Posterior vena cava (tissue), 2 donors: Measurements from ENCODE around the gene IKZF2. TPM values are rescaled to one million over a fixed set of nuclear protein-coding genes. Genes with fewer than 3 reads are reported as not detected.

Experiments used
- DNase-seq: peaks from one replicate; pipeline ENCODE4 v3.0.0-alpha.2; 2020; ENCODE audit warnings: low spot score
- intact Hi-C, 2 donors: fragments of 100-400 bp; cut with DNase I; formaldehyde crosslinking; loops; one replicate each; pipeline versions ENCODE4 v1.14.1 to v1.14.2; 2022 to 2023
- total RNA-seq, 2 donors: library from RNA; stranded (reverse); fragmentation: NEBNext Ultra II Directional; extraction: Animal tissue kit (Norgen Biotek cat#: 25700); gene quantifications; one replicate each; pipeline ENCODE4 v1.2.1, GENCODE V29; 2021
- donor health status: DM: yes; HTN: yes; CAD: no.
- donor health status: DM: yes; HTN: yes; CAD: no.

IKZF2 gene
- total RNA-seq, 2 donors from 2014 or later = 7.3 to 8.8 TPM

- DNase-seq = no peak
- intact Hi-C loops = no loop called here
Measured at GRCh38 chr2:213016166-213016983, 135.0 kb downstream of the IKZF2 start.

GRCh38 chr2:213015387-213016165 is 135.8 kb downstream of the IKZF2 start:
- intact Hi-C loops = no loop called here

DNA sequence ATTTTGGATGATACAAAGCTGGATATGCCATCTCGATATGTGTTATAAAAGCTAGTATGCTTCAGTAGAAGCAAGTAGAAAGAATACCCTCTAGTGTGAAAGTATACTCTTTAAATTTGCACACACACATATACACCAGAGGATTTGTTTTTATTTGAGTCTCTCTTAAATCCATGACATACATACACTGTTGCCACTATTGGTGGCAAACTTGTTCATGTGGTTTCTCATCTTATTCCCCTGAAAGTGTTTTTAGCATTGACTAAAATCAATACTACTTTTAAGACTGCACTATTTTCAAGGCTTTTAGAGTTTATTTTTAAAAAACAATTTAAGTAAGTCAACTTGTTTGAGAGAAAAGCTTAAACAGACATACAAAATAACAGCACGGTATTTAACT is 137.4 kb downstream of the IKZF2 start:
- no peak for DNase-seq
- intact Hi-C loops = no loop called here

More at GRCh38 chr2:213015387-213016165, 135.8 kb downstream of the IKZF2 start:
- DNase-seq = no peak

GRCh38 chr2:213011505-213011904 is 139.9 kb downstream of the IKZF2 start:
- intact Hi-C loops = no loop called here
- DNase-seq = no peak

GRCh38 chr2:213010106-213010779 is 141.2 kb downstream of the IKZF2 start:
- intact Hi-C loops = no loop called here

GRCh38 chr2:213007290-213007838 is 144.0 kb downstream of the IKZF2 start:
- DNase-seq = no peak
- intact Hi-C loops = no loop called here

More at GRCh38 chr2:213010106-213010779, 141.2 kb downstream of the IKZF2 start:
- DNase-seq = no peak

- no peak for DNase-seq
- intact Hi-C loops = no loop called here
Measured at GRCh38 chr2:213004197-213004821, 147.1 kb downstream of the IKZF2 start.

GRCh38 chr2:213002383-213002782 is 149.0 kb downstream of the IKZF2 start:
- no peak for DNase-seq
- intact Hi-C loops = no loop called here

DNA sequence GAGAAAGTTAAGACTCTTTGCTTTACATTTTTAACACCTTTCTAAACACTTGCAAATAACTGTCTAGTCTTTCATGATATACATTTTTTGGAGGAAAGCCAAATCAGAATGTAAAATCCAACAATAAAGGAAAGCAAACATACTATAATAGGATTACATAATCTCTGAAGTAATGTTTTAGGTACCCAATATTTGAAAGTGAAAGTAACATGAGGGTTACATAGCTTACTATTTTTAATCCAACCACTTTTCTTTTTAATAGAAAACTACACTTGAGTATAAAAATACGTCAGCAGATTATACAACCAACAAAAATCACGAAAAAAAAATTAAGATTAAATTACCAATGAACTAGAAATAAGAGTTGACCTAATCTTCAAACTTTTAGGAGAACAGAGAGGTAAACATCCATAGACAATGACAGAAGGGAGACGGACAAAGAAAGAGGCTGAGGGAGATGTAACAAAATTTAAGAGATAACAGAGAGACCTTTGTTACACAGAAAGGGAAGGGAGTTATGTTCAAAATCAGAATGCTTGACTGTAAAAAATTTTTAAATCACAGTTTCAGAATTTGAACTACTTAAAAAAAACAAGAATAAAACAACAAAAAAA is 150.0 kb downstream of the IKZF2 start:
- intact Hi-C loops = no loop called here

DNA sequence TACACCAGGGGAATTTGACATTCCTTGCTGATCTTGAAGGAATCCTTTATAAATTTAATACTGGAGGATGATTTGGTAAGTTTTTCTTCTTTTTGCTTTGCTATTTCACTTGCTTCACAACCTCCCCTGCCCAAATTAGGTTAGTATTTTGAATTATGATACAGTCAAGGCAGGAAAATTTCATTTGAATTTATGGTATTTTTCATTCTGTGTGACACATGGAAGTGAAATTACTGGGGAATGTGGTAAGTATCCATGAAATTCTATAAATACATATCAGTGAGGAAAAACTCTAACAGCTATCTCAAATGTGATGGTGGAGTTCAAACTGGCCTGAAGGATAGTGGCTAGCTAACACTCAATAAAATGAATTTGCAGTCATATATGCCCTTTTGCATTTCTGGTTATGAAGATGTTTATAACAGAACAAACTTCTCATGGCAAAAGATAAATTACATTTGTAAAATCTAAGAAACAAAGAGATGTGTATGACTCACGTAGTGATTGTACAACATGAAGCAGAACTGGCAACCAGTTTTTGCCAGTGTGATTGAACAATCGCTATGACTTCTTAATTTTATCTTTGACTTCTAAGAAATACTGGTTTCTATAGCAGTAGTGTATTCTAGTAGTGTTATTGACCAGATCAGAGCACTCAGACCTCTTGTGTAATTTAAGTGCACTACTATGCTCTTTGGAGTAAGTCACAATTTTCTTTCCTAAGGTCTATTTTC is 152.6 kb downstream of the IKZF2 start:
- intact Hi-C loops = no loop called here
- DNase-seq = no peak

More for the DNA sequence above, 150.0 kb downstream of the IKZF2 start:
- DNase-seq = no peak

- no peak for DNase-seq
- intact Hi-C loops = no loop called here
Measured at GRCh38 chr2:212997526-212998020, 153.8 kb downstream of the IKZF2 start.

DNA sequence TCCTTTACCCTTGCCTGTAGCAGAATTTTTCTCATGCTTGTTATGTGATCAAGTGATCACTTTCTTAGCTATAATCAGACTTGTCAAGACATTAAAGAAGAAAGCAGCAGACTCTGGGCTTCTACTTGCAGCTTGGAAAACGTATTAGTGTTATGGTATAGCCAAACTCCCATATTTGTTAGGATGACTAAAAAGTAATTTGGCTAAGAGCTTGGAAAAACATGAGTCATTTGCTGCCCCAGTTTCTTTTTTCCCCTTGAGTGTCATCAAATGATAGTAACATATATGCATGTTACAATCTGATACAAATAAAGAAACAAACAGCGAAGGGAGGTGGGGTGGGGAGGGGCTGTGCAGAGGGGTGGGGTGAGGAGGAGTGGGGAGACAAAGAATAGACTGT is 155.5 kb downstream of the IKZF2 start:
- intact Hi-C loops = no loop called here
- DNase-seq = no peak

- no peak for DNase-seq
- intact Hi-C loops = no loop called here
Measured at GRCh38 chr2:212994976-212995375, 156.4 kb downstream of the IKZF2 start.

- intact Hi-C loops = no loop called here
- no peak for DNase-seq
Measured at GRCh38 chr2:212991120-212991519, 160.3 kb downstream of the IKZF2 start.

DNA sequence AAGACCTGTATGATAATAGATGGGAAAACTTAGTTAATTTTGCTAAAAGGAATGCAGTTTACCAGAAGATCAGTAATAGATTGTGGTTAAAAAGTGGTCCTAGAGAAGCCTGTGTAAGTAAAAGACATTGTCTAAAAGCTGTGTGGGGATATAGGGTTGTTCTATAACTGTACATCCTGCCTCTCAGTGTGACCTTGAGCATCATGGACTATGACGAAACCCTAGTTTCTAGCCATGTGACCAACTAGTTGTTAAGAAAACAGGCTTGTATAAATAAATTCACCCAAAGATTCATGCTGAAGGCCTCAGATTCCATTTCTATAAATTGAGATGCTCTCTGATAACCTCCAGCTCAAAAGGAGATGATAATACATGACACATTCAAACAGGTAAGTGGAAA is 160.7 kb downstream of the IKZF2 start:
- intact Hi-C loops = no loop called here
- DNase-seq = no peak

DNA sequence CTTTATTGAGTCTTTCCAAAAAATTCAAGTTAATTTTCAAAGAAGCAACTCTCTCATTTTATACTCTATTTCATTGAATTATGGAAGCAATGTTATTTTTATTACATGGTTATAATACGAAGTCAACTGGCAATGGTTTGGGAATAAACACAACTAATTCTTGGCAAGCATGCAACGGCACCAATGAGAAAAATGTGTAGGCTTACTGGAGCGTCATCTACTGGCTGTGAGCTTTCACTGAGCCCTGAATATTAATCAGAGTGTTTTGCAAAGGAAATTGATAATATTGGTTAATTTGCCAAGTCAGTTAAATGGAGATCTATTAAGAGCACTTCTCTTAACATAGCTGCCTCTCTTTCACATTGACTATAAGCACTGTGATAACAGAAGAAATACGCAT is 163.9 kb downstream of the IKZF2 start:
- intact Hi-C loops = no loop called here
- no peak for DNase-seq

- intact Hi-C loops = no loop called here
- DNase-seq = no peak
Measured at GRCh38 chr2:212984129-212984528, 167.3 kb downstream of the IKZF2 start.

DNA sequence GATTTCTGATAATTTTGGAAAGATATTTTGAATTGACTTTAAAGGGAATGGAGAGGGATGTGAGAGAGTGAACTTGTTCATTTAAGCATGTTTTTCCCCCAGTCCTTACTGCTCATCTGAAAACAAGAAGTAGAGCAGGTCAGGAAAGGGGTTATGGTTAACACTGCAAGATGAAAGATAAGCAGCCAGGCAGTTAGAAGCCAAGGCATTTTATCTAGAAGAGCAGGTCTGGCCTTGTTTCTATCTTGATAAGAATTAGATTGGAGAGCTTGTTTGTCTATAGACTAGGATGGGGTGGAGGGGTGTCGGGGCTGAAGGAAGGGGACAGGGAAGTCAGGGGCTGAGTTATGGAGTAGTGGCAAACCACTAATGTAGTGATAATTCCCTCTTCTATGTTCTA is 171.6 kb downstream of the IKZF2 start:
- no peak for DNase-seq
- intact Hi-C loops = no loop called here
